ENCODE data around the gene FBXO9.

GRCh38 chr6:53074347-53074746, 9.1 kb downstream of the FBXO9 start:
- TF ChIP-seq EZH2phosphoT487 (conservative IDR thresholded peaks at IDR 0.05; ENCODE audit: low read length) (no peak), CTCF (IDR thresholded peaks at IDR 0.05; ENCODE audit: insufficient read depth, low read length, poor library complexity, severe bottlenecking) (no peak)
